Limb (tissue), 2 donors: ENCODE results near the gene PYGM.

Source experiments
- DNase-seq, 2 donors: peaks; one replicate each; pipeline ENCODE4 v3.0.0-alpha.2; 2016; ENCODE audit errors: extremely low spot score in 2 of 2

PYGM gene

DNA sequence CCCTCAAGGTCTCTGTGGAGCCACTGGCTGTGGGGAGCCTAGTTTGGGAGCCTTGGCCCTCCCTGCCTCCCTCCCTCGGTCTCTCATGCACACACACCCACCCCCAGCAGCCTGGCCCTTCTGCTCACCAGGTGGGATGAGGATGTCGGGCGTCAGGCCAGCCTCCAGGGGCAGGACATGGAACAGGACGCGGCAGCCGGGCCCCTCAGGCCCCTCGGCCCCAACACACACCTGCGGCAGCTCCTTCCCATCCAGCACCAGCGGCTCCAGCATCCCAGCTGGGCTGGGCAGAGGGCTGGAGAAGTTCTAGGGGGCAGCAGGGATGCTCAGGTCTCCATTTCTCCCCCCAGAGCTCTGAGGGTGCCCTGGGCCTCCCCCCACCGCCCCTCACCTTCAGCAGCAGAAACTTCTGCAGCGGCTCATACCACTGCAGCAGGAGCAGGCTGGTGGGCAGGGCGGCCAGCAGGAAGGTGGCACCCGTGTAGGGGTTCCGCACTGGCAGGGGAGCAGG, 32.1 kb upstream of the PYGM start:
- no peak for DNase-seq

DNA sequence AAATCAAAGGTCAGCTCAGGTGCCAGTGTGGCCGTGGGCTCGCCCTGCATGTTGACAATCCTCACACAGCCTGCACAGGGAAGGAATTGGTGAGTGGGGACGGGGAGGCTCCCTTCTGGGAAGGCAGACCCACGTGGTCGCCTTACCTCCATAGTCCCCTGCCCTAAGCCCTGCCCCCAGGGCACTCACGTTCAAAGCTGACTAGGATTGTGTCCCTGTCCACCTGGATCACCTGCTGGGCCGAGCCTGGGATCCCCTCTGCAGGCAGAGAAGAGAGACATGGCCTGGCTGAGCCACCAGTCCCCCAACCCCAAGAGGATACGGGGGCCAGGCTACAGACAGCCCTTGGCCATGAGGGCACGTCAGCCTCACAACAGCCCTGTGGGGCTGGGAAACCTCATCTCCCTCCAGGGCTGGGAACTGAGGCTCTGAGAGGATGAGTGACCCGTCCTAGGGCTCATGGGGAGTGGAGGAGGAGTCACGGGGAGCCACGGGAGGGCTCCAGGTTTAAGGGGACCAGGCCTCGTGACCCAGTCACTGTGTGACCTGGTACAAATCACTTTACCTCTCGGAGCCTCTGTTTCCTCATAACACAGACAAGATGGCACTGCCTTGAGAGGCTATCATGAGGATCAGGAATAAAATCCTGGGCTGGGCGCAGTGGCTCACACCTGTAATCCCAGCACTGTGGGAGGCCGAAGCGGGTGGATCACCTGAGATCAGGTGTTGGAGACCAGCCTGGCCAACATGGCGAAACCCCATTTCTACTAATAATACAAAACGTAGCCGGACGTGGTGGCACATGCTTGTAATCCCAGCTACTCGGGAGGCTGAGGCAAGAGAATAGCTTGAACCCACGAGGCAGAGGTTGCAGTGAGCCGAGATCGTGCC, 30.7 kb upstream of the PYGM start:
- DNase-seq: no peak

DNA sequence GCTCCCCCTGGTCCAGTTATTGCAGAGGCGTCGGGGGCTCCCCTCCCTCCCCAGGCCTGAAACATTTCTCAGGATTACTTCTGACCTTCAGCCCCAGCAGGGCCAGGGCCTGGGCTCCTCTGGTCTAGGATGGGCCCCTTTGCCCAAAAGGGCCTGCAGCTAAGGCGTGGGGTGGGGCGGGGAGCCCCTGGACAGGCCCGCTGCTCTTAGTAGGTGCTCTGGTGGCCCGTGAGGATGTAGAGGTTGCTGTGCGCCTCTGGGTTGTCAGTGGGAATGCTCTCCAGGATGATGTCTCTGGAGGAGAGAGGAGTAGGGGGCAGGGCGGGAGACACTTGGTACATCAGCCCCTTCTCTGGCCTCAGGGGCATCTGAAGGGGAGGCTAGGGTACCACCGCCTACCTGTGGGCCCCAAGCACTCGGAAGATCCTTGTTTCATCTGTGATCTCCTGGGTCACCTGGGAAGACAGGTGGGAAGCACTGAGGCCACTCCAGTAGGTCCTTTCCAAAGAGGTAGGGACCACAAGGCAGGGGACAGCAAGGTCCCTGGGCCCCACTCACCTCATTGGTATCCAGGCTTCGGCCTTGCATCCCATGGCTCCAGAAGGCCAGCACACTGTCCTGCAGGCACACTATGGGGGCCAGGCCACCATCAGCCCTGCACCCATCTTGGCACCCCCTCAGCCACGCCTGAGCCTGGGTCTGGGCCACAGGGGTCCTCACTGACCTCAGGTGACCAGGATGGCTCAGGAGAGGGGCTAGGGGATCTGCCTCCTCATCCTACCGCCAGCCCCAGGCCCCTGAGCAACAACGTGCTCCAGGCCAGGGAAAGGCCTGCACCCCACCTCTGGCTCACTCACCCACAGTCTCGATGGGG, 29.8 kb upstream of the PYGM start:
- no peak for DNase-seq

DNA sequence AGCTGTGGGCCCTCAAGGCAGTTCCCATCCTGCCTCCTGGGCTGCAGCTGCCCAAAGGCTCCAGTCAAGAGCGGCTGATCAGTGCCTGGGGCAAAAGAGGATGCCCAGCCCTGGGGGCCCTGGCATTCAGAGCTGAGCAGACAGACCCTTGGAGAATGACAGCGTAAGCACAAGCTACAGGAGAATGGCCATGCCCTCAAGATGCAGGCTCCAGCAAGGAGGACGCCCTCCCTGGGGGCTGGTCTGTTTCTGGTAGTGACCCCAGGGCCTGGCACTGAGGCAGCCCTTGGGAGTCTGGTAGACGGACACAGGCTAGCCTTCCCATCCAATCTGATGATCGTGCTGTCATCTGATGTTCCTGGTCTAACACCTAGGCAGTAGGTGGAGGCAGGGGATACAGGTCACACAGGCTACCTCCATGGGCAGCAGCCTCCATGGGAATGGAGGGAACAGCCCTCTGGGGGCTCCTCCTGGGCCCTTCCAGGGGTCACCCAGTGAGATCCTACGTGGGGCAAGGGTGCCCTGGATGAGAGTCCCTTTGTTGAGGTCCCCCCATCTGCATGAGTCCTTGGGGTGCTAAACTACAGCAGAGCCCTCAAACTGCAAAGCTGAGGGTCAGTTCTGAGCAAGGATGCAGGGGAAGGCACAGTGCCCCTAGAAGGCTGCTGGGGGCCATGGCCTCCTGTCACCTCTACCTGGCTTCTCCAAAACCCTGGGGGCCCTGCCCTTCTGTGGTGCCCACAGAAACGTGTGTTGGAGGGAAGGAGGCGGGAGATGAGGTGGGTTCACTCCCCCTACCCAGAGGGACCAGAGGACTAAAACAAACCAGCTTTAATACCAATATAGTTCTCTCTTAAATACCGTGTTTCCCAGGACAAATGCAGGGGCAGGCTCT, 28.8 kb upstream of the PYGM start:
- DNase-seq: peak in 1 of 2 donors; percentile 25

DNA sequence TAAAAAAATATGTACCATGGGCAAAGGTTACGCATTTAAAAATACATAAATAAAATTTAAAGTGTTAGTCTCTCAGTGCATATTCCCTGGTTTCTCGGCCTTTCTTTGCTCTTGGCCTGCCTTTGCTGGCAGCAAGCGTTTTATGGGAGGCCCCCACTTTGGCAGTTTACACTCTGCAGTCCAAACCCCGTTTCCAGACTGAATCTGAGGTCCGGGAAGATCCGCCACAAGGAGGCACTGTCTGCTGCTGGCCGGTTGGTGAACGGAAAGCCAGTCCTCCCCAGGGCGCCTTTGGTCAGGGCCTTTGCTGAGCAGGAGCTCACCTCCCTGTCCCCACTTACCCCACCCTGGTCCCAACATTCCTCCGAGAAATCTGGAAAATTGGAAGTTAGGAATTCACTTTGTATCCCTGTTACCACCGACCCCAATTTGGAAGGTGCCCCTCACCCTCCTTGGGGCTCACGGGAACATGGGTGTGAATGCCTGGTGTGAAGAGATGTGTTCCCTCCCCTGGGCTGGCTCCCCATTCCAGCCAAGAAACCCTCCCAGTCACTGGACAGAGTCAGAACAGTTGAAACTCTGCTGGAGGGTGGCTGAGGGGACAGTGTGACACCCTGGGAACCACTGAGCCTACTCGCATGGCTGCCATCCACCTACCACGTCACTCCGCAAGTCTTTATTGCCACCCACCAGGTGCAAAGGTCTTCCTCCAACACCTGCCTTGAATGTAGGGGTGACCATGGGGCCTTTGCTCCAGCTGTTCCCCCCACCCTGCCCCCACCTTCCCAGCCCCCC, 27.9 kb upstream of the PYGM start:
- peak in 1 of 2 donors; percentile 65 for DNase-seq

DNA sequence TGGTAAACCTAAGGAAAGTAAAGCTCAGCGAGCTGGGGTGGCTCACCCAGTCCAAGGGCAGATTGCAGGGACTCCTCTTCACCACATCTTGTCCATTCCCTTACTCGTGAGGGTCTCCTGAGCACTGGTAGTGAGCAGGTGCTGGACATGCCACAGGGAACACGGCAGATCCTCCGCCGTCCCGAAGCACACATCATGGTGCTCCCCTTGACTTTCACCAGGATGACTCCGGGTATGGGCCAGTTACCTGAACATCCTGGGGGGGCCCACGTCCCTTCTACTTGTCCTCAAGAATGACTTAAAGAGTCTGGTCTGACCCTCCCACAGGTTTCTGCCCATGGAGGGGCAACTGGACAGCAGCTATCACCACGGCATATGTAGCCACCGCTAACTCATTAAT, 26.5 kb upstream of the PYGM start:
- DNase-seq: no peak

DNA sequence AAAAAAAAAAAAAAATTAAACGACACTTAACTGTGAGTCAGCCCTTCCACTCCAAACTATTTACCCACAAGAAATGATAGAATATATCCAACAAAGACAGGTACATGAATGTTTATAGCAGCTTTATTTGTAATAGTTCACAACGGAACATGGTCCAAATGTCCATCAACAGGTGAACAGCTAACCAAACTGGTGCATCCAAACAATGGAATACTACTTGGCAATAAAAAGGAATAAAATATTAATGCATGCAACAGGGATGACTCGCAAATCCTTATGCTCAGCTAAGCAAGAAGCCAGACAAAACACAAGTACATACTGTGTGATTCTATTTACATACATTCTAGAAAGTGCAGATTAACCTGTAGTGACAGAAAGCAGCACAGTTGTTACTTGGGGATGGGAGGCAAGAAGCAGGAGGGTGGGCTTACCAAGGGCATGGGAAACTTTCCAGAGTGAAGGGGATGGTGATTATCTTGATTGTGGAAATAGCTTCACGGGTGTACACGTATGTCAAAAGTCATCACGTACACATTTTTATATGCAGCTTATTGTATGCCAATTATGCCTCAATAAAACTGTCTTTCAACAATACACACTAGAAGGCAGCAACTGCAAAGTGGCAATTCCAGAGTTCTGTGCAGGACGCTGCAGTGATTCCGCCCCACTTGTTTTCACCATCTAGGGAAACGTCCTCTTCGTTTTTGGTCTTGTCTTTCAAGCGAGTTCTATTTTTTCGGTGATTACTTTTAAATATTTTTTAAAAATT, 25.2 kb upstream of the PYGM start:
- DNase-seq: no peak

DNA sequence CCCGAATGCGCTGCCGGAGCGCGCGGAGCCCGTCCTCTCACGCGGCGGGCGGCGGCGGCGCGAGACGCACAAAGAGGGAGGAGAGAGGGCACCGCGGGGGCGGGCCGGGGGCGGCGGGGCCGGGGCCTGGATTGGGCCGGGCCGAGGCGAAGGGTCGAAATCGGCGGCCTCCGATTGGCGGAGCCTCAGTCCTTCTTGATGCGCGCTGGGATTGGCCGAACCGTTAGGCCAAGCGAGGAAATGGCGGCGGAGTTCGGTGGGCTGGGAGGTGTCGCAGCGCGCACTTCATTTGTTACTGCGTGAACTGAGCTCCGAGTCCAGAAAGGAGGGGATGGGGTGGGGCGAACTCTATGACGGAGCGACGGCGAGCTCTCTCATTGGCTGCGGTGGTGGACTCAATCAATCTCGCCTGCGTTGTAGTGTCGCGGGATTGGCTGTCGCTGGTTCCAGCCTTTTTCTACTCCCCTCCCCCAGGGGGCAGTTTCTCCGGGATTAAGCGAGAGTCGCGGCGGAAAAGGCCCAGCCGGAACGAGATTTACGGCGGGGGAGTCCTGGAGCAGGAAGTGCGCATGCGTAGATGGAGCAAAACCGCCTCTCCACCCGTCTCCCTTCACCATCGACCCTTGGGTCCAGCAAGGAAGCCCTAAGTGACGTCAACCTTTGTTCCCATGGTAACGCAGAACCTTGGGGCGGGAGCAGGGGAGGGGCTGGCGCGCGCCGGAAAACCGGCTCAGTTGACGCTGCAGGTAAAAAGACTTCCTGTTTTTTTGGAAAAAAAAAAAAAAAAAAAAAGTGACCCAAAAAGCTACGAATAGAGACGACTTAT, 18.9 kb upstream of the PYGM start, which contains the start of gene SF1:
SF1 (minus strand) TSS at position 70 of the 826 bp plus-strand sequence. CDS start 150 bp downstream, outside the sequence.
- DNase-seq: peak; percentile 99 to 100

DNA sequence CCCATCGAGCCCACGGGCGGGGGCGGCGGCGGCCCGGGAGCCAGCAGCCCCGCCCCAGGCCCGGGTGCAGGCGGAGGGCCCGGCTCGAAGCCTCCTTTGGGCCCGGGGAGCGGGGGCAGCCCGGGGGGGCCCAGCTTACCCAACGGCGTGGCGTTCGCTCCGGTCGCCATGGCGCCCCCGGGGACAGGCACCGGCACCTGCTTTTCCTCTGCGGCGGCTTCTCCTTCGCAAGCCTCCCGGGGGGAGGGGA, 18.4 kb upstream of the PYGM start:
- no peak for DNase-seq

DNA sequence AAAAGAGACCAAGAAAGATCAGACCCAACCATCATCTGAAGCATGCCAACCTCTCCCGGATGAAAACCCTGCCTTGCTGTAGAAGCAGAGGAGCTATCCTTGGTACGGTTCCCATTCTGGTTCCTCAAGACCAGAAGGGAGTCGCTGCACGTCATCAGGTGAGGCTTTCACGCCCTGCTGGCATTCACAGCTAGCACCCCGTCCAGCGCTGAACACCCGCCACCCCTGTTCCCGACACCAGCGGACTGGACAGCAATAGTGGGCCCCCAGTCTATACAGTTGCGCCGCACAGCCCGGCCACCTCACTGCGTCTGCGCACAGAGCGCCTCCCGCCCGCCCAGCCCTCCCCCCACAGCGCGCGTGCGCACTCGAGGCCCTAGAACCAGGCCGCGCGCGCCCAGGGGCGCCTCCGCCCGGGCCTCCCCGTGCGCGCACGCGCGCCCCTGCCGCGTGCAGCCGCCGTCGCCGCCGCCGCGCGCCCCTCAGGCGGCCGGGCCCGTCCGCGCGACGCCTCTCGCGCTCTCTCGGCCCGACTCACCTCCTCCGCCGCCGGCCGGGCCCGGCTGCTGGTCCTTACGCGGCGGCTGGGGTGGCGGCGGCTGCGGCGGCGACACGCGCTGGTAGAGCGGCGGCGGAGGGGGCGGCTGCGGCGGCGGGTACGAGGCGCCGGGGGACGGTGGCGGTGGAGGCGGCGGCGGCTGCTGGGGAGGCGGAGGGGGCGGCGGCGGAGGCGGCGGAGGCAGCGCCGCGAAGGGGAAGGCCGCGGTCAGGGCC, 17.9 kb upstream of the PYGM start:
- DNase-seq: peak; percentile 88 to 93

DNA sequence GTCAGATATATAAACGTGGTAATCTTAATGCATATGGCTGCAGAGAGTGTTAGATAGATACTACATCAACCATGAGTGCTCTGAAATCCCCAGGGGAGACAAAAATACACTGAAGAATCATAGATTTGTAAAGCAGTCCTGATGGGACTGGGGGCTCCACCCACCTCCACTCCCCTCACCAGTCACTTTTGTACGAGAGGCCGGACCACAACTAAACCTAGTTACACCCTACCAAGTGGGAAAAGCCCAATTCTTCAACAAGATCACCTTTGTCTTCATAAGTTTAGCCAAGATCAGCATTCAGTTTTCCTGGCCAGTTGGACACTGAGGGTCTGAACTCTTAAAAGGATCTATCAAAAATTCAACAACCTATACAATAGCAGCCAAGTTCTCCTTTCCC, 17.1 kb upstream of the PYGM start:
- no peak for DNase-seq

DNA sequence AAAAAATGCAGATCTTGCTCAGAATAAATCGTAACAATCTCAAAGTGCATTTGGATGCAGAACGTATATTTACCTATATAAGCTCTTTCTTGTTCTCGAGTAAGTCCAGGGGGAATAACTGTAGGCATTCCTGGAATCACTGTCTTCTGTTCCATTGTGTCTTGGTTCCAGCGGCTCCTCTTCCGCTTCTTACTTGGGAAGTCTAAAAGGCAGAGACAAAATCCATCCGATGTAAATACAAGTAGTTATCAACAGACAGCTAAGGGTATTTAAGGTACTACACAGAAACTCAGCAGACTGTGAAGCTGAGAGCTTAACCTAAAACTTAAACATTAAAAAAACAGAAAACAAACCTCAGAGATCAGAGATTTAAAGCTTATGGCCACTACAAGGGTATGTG, 16.7 kb upstream of the PYGM start:
- no peak for DNase-seq

DNA sequence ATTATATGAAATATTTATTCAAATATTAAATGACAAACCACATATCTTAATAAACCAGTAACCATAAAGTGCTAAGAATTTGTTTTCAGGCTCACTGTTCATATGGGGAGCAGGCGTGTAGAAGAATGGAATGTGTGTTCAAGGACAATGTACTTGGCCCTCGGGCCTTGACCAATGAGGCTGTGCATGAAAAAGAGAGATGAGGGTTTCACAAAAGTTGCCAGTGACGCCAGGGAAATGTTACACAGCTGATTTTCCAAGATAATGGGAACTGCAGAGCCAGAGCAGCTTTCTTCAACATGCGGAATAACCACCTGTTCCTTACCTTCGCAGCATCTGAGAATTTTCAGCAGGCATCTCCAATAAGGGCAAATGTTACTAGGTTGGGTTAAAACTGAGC, 14.4 kb upstream of the PYGM start:
- no peak for DNase-seq

DNA sequence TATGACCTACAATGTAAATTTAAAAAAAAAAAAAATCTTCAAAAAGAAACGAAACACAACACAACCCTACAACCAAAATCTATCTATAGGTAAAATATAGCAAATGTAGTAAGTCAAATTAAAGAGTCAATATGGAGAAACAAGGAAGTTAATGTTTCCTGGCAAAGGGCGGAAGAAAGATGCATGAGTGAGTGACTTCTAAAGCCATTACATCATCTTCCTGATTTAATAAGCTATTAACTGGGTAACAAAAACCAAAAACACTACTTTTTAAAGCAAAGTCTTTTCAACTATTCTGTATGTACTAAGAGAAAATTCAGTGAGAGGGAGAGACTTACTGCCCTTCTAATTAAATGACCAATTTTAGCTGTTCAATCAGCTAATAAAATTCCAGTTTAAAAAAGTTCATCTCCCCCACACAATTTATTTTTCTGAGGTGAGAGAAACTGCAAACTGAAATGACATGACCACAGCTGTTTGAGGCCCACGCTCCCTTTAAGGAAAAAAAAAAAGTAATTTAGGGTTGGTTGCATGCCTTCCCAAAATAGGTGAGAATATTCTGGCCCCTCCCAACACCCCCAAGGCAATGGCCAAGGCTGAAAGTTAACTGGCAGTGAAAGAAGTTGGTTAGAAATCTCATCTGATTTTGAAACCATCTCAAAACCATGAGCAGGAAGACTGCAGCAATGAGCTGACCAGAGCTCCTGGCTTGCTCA, 12.7 kb upstream of the PYGM start:
- DNase-seq: no peak

DNA sequence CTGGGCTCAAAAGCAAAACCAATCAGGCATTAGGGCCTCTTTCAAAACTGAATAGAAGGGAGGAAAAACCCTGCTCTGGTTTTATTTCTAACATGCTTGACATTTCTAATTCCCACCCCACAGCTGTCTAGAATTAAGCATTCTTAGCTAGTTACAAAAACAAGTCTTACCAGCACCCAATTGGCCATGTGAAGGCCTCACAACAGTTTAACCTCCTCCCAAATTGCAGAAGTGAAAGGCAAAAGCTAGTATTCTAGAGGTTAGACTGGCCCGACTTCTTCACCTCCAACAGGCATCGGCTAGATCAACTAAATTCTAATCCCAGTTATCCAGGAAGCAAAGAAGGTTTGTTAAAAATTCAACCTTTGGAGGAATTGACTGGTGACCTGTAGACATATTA, 12.1 kb upstream of the PYGM start:
- no peak for DNase-seq

DNA sequence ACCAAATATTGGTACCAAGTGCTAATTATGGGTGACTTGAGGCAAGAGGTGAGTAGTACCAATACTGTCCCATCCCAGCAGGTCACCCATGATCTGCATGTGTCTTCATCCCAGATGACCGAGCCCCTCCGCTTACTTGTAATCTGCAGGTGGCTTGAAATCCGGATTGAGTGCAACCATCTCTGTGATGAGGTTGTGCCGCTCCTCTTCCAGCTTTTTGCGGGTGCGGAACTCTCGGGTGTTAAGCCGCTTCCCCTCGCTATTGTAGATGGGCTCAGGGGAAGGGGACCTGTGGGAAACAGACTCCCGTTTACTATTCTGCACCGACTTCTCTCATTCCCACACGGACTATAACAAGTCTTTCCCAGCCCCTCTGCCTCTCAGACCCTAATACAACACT, 10.3 kb upstream of the PYGM start:
- no peak for DNase-seq

DNA sequence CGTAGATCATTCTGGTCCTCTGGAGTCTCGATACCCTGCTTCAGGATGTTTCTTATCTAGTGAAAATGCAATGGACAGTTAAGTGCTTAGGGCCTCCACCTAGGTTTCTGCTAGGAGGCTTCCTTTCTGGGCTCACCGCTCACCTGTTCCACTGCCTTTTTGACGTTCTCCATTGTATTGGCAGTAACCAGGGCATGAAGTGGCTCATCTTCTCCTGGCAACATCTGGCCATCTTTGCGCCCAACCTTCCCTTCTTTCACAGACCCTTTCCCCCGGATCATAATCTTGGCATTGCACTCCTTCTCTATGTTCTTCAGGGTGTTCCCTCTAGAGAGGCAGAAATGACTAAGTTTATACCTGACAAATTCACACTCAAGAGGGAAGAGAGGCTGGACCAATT, 9.5 kb upstream of the PYGM start:
- no peak for DNase-seq

DNA sequence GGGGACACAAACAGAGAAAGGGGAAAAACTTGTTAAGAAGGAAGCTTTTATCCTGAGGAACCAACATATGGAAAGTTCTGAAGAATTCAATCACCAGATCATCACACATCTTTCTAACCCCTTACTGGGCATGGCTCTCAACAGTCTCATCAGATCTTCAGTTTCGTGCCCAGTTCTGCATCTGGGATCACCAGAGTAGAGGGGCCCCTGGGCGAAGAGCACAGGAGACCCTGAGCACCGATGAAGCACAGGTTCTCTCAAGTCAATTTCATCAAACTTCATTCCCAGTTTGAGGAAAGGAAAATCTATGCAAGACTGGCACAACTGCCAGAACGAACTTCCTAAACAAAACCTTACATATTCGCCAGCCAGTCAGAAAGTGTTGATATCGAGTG, 8.5 kb upstream of the PYGM start:
- no peak for DNase-seq
